NT2/D1 (cell line): Measurements from ENCODE around the gene FMN1.

Experiments used
- SUZ12 ChIP-seq: IDR thresholded peaks from 2 replicates; pipeline ENCODE4 v1.6.1; 2011; ENCODE audit not compliant: insufficient read length, insufficient read depth; ENCODE audit errors: extremely low read depth
- YY1 ChIP-seq: IDR thresholded peaks from 2 replicates; pipeline ENCODE4 v1.6.1; 2011; ENCODE audit not compliant: insufficient read length, insufficient read depth
- ZNF274 ChIP-seq: IDR thresholded peaks from 2 replicates; pipeline ENCODE4 v1.6.1; 2011; ENCODE audit warnings: mild to moderate bottlenecking, low read depth, low read length

- TF ChIP-seq SUZ12 (no peak), YY1 (no peak), ZNF274 (no peak)
Observed at GRCh38 chr15:32872621-32873283, 321.8 kb downstream of the FMN1 start.
